ENCODE data around the gene CDC42BPB. TPM values are rescaled to one million over a fixed set of nuclear protein-coding genes. Genes with fewer than 3 reads are reported as not detected.

Gene CDC42BPB
- total and polyA plus RNA-seq, 2 of the 13 experiments (the other 11 are each of a cell fraction or from before 2014, with no cell fraction given), result 19.7 to 32.3 TPM

GRCh38 chr14:103100281-103101121 lies 43.2 kb upstream of the CDC42BPB start (continued):
- TF ChIP-seq ZNF512B (CRISPR knock-in tag; IDR thresholded peaks at IDR 0.05; ENCODE audit: borderline replicate concordance) (peak; percentile 93; the same call in 1 of the 2 replicates), NFIC (IDR thresholded peaks at IDR 0.05; ENCODE audit: low read length) (peak; percentile 20; the same call in 1 of the 2 replicates), DZIP1 (CRISPR knock-in tag; IDR thresholded peaks at IDR 0.05) (peak; percentile 82; the same call in 1 of the 2 replicates), ZNF367 (CRISPR knock-in tag; IDR thresholded peaks at IDR 0.05; ENCODE audit: borderline replicate concordance) (0 out of 2 replicates have a peak, but pooled peaks have one; percentile 21), HNRNPUL1 (IDR thresholded peaks at IDR 0.05; ENCODE audit: low read depth, low read length) (no peak), NKX3-1 (CRISPR knock-in tag; IDR thresholded peaks at IDR 0.05) (no peak; the same call in 1 of the 2 replicates), ZNF274 (CRISPR knock-in tag; IDR thresholded peaks at IDR 0.05) (peak; percentile 76; the same call in 1 of the 2 replicates), KLF9 (CRISPR knock-in tag; IDR thresholded peaks at IDR 0.05; ENCODE audit: low read depth) (no peak), ZNF597 (CRISPR knock-in tag; IDR thresholded peaks at IDR 0.05) (no peak), HMG20B (CRISPR knock-in tag; conservative IDR thresholded peaks at IDR 0.05) (peak; percentile 93), NCOA1 (CRISPR knock-in tag; IDR thresholded peaks at IDR 0.05) (no peak), HDAC2 (CRISPR knock-in tag; IDR thresholded peaks at IDR 0.05) (peak; percentile 92), ZNF234 (CRISPR knock-in tag; conservative IDR thresholded peaks at IDR 0.05) (peak; percentile 68; the same call in 1 of the 2 replicates), KLF6 (CRISPR knock-in tag; IDR thresholded peaks at IDR 0.05) (peak; percentile 74), MNT (IDR thresholded peaks at IDR 0.05) (peak; percentile 83), RCOR2 (CRISPR knock-in tag; IDR thresholded peaks at IDR 0.05) (no peak), REST (IDR thresholded peaks at IDR 0.05; ENCODE audit: borderline replicate concordance in 1 of 2, low read depth in 1 of 2, low read length in 2 of 2) (no peak)
